GM18873 (cell line): ENCODE results near the gene ABHD10.

Experiments used
- ATAC-seq: cut with Tn5 transposase; IDR thresholded peaks from one replicate; pipeline ENCODE4 v1.9.1; 2021; ENCODE audit warnings: mild to moderate bottlenecking, moderate library complexity, moderate number of reproducible peaks; ENCODE audit not compliant: unreplicated experiment, low FRiP score

The ABHD10 gene

DNA sequence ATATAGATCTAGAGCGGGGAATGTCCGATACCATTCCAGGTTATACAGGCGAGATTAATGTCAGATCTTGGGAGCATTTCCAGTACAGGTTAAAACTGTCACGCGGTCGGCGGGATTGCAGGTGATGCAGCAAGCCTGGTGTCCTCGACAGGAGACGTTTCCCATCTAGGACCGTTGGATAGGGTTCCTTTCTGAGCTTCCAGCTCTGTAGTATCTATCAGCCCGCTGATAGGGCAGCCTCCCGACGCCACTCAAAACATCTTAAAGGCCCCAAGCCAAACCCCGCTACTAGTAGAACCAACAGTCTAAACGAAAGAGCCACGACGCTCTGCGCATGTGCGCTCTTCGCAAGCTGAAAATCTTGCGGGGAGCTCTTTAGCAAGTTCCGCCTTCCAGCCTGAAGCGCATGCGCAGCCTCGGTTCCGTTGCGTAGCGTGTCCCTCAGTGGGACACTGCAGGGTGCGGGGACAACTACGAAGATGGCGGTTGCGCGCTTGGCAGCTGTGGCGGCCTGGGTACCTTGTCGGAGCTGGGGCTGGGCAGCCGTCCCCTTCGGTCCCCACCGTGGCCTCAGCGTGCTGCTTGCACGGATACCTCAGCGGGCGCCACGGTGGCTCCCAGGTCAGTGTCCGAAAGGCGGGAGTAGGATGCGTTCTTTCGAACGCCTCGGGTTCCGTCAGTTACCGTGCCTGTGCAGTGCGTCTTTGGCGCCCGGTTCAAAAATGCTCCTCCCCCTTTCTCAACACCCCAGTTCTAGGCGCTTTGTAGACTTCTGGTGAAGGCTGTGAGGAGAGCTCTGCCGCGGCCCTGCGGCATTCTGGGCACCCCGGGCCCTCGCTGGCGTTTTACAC, at the start of gene ABHD10:
Gene ABHD10, plus strand, starts transcription at position 444 of the 851 bp plus-strand sequence. Its CDS starts 36 bp downstream, at position 480.
- peak; percentile 96 for ATAC-seq

DNA sequence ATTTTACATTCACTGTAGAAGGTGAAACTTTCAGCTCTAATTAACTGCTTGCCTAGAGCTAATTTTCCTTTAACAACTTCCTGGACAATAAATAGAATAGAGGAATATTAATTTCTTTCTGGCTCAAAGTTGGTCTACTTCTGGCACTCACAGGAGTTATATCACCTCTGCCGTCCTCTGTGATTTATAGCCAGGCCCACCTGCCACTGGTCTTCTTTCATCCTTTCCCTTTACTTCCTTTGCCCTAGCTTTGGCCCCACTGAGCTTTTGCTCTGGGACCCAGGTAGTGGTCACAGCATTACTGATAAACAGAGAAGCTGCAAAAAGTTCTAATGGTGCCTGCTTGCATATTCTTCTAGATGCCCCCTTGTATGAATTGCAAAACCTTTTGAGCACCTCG, 49.3 kb upstream of the ABHD10 start:
- no peak for ATAC-seq

DNA sequence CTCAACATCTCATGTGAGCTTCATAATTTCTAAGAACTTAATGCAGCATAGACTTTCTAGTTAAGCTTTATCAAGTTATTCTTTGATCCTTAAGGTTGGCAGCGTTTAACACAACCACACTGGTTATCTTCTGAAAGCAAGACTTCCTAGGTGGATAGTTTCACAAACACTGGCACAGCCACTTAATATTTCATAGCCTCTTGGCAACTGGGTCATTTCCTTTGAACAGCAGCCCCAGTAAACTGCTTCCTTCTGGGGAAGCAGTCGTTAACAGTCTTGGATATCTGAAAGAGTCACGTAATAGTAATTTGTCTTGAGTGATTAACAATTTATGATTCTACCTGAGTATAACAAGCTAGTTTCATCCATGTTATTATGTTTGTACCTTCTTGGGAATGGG, 45.9 kb upstream of the ABHD10 start:
- ATAC-seq = no peak

DNA sequence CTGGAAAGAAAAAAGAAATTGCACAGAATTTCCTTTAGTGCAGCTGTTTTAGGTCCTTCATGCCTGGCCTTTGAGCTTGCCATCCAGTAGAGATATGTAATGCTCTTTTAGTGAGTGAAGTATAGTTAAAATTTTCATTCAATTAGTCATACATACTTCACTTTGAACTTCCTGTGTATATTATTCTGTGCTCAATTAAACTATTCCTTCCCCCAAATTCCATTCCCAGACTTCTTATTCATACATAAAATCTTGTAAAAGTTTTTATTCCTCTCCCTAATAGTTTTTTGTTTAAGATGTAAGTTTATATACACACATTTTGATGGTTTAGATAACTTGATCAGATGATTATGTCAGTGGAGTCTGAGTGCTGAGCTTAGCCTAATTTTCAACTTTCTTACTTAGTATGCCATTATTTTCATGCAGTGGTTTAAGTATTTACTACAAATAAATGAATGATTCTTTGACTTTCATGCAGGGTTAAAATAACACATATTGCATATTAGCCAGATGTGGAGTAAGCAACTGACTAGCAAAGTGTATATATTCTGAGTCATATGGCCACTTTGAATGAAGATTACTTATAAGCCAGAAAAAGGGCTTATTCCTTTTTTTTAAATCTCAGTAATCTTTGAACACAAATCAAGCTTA, 42.5 kb upstream of the ABHD10 start:
- ATAC-seq = no peak

DNA sequence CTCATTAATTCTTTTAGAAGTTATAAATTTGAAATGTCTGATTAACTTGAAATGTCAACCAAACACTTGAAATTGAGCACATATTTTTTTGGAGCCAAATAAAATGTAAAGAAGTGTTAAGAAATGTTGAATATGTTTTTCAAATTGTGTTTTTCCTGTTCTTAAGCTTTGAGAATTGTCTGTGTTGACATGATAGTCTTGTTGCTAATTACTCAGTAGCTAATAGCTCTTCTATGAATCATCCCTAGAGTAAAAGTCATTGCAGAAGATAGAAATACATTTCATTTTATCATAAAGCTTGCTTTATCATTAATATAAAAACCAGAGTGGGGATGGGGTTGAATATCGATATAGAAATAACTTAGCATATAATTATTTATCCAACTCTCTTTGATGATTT, 41.9 kb upstream of the ABHD10 start:
- no peak for ATAC-seq

DNA sequence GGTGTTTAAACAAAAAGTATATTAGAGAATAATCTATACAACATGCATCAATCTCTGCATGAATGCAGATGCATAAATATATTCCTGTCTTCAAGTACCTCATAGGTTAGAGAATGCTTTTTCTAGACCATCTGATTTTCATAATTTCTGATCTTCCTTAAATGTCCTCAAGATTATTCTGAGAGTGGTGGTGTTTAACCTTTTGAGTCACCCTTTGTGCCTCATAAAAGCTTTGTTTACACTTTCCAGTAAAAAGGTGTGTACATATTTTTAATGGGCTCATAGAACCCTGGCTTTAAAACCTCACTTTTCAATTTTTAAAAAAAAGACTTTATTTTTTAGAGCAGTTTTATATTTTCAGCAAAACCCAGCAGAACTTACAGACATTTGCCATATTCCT, 41.0 kb upstream of the ABHD10 start:
- no peak for ATAC-seq

DNA sequence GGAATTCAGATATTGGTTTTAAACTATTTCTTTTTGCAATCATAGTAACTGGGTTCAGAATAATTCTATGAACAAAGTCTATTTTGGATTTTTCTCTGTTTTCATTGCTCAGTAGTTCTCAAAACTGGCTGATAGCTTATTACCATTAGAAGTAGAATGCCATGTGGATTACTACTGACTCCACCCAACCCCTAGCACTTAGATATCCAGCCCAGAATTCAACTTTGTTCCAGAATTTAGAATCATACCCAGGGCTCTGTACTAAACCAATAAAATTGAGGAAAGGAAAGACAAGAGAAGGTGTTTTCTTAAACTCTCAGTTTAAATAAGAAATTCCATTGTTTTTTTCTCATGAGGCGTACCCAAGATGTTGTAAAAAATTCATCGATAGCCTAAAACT, 39.0 kb upstream of the ABHD10 start:
- ATAC-seq = no peak

DNA sequence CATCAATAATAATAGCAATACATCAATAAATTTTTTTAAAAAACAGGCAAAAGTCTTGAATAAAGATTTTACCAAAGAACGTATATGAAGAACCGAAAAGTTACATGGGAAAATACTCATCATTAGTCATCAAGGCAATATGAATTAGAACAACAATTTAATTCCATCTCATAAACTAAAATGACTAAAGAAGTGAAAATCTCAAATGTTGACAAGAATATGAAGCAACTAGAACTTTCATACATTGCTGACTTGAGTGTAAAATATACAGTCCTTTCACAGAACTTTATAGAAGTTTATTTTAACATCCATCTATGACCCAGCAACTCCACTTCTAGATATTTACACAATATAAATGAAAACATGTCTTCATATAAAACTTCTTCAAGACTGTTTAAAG, 35.3 kb upstream of the ABHD10 start:
- ATAC-seq = no peak

DNA sequence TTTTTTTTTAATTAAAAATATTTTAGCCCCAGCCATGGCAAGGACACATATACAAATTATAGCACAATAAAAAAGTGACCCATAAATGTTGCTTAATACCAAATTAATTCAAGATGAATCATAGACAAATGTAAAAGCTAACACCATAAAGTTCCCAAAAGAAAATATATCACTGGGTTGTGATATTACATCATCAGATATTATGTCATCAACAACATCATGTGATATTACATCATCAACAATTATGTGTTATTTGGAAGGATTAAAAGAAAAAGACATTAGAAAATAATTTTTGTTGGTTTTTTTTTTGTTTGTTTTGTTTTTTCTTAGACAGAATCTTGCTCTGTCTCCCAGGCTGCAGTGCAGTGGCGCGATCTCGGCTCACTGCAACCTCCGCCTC, 34.5 kb upstream of the ABHD10 start:
- ATAC-seq = no peak

DNA sequence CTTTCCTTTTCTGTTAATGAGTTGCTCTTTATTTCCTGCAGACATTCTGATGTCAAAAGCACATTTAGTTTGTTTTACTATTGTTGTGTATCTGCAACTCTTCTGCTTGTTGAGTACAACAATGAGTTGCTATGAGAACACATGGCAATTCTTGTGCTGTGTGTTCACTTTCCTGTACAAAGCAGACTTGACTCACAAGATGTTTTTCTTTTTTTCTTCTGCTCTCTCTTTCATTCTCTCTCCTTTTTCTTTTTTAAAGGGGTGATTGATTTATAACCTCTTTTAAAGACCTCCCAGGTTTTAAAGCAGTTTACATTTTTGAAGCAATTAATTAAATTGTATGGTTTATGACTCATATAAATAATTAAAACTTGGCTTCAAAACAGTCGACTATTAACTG, 31.6 kb upstream of the ABHD10 start:
- ATAC-seq = no peak

DNA sequence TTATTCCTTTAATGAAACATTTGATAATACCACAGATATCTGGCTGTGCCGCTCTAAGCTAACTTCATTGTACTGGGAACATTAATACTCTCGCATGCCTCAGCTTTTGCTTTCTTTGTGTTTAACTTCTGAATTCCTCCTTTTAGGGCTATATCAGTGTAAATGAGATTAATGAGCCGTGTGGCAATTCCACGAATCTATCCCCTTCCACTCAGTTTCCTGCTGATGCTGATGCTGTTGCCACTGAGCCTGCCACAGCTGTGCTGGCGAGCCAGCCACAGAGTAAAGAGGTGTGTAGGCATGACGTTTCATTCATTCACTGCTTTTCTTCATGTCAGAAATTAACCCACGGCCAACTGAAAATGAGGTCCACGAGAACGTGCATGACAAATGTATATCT, 30.0 kb upstream of the ABHD10 start:
- ATAC-seq = no peak

DNA sequence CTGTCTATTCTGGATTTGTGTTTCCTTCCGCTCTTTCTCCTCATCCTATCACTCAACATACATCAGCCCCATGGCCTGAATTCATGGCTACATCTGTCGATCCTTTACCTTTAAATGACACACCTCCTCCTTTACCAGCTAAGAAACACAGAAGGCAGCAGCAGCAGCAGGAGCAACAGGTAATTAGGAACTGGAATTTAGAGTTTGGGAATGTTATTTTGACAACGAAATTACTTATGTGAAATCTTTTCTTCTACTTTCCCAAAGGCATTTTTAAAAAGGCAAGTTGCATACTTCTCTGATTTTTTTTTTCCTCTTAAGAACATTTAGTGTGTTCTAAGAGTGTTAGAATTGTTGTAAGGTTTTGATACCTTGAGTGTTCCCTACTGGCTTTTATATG, 29.1 kb upstream of the ABHD10 start:
- ATAC-seq = no peak

DNA sequence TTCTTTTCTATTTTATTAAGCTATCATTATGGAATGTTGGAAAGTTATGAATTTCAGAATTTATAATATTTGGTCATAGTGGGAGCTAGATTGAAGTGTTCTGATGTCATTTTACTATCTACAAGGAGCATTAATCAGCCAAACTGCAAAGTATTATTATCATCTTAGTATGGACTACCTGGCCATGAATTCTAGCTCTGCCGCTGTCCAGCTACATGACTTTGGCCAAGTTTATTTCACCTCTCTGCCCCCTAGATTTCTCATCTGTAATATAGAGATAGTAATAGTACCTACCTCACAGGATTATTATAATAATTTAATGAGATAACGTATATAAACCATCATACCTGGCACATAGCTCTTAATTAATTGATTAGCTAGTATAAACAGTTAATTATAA, 27.8 kb upstream of the ABHD10 start:
- ATAC-seq = no peak

DNA sequence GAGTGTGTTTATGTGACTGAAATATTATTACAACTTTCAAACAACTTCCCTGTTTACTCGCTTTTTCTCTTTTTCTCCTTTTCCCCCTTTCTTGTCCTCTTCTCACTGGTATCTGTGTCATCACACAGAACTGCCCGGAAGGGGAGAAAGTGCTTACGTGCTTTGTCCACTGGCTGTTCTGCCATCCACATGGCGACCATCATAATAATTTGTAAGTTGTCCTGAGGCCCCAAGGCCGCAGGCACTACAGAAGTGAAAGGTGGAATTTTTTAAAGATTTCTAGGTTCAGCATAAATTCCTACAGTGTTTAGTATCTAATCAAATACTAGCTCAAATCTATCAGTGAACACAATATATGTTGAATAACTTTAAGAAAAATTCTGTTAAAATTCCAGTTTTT, 26.7 kb upstream of the ABHD10 start:
- ATAC-seq = no peak

DNA sequence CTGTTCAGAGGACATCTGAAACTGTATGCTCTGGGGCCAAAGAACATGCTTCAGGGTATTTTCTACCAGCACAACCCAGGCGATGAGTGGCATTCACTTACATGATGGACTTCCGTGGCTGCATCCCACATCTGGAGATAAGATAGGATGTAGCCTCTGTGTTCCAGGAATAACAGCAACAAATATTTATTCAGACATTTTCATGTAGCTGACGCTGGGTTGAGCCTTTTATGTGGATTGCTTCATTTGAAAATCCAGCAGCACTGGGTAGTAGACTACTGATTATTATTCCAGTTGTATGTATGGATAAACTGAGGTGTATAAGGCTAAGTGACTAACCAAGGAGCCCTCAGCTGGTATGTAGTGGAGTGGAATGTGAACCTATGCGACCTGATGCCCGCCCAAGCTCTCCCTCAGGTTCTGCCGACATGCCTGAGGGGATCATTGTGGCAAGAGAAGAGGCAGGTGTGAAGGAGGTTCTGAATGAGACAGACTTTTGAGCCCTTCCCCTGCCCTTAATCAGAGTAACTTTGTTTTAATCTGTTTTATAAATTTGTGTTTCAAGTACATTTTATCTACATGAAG, 25.9 kb upstream of the ABHD10 start:
- ATAC-seq = no peak

DNA sequence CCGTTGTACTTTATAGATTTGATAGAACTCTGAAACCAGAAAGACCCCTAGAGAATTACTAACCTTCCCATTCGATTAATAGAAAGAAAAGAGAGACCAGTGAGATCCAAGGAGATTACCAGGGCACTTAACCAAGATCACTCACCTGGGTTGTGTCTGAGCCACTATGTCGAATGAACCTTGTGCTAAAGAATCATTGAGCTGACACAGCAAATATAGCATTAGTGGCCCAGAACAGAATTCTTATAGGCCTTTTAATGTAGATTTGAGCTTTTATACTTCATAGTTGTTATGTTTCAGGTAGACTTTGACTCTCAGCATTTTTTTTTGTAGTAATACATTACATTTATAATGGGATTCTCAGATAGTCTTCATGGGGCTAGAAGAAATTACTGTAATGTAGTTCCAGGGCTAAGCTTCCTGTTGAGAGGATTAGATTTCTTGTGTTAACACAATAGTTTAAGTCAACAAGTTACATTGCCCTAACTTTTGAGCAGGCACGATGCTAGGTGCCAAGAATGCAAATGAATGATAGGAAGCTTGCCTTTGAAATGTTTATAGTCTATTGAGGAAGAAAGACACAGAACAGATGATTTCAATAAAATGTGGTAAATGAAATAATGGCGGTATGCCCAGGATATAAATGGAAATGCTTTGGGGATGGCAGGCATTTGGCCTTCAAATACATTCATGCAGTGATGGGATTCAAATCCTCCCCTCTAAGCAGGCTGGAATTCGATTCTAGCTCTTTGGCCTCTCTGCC, 24.4 kb upstream of the ABHD10 start:
- no peak for ATAC-seq

DNA sequence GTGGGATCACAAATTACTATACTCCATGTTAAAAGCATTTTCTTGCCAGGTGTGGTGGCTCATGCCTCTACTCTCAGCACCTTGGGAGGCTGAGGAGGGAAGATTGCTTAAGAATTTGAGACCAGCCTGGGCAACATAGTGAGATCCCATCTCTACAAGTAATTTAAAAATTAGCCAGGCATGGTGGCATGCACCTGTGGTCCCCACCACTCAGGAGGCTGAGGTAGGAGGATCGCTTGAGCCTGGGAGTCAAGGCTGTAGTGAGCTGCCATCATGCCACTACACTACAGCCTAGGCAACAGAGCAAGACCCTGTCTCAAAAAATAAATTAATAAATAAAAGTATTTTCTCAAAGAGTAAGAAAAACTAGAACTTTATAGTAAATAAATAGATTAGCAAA, 22.9 kb upstream of the ABHD10 start:
- no peak for ATAC-seq

DNA sequence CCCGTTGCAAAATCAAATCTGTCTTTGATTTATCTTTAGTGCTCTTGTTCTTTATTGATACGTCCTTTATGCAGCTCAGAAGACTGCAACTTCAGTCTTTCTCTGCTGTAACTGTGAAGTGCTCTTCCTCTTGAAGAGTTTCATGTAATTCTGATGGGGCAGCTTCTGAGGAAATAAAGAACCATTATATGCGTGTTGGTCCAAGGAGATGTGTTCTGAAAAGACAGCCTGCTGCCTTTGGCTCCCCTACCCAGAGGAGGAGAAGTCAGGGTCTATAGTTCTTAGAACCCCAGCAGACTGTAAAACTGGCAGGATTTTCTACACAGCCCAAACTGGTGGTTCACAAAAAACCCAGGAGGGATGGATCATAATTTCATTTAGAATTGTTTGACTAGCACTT, 22.4 kb upstream of the ABHD10 start:
- ATAC-seq = no peak

DNA sequence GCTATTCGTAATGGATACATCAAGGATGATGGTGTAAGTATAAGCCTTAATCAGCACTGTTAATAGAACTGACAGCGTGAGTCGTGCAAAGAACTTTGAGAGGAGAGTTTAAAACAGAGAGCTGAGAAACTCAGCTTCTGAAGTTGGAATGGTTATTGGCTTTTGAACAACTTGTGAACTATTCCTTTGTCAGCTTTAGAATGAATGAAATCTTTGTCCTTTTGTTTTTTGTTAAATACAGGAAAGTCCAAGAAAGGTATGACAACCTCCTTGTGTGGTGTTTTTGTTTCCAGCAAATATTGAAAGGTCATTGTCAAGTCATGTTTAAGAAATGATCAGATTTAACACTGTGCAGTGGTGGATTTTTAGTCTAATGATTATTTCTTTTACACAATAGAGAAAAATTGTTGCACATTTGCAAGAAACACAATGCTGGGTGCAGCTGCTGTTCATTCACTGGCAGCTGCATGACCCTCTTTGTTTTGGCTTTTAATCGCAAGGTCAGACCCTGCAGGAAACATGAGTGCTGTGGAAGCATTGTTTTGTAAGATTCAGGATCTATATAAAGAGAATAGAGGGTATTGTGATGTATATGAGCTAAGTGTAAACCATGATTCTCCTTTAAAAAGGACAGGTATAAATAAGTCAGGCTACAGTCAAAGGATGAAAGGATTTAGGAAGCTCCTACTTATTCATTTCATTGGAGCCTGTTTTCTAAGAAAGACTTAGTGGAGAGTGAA, 21.7 kb upstream of the ABHD10 start:
- ATAC-seq = no peak

DNA sequence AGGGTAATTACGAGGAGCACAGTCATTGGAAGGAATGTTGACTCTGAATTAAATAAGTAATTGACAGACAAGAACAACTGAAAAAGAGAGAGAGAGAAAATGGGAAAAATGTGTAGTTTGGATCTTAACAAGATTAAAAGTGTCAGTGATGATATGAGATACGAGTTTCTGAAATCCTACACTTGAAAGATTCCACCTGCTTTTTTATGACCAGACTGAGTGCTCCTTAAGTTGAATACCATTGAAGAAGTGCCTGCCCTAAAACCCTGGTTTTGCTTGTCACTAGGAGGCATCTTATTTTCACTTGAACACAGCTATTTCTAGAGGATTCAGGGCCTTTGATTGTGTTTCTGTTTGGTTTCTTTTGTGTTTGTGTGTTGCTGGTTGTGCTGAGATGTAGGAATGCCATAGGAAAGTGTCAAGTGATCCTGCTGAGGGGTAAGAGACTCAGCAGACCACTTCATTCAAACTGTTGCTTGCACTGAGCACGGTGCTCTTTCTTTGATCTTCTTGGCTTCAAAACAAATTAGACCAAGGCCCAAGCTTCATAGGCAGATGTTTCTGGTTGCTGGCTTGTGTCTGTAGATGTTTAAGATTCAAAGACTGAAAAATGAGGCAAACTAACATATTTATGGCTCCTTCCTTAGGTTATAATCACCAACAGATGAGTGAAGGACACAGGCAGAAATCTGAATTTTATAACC, 17.2 kb upstream of the ABHD10 start:
- no peak for ATAC-seq
